OCI-LY3 (cell line): Measurements from ENCODE around the gene GTSE1.

Experiments used
- EZH2phosphoT487 ChIP-seq: fragments of 200-600 bp; shearing (Covaris generic); IDR thresholded peaks from 2 replicates; pipeline ENCODE4 v1.6.1; 2018; ENCODE audit warnings: antibody characterized with exemption, mixed run types, low read depth
- TF ChIP-seq, protein P1 (sequence below): fragments of 200-600, 300-600 bp; sonication (generic); IDR thresholded peaks from 2 replicates; pipeline ENCODE4 v1.5.1; 2014; ENCODE audit warnings: antibody characterized with exemption, low read length, low read depth

DNA sequence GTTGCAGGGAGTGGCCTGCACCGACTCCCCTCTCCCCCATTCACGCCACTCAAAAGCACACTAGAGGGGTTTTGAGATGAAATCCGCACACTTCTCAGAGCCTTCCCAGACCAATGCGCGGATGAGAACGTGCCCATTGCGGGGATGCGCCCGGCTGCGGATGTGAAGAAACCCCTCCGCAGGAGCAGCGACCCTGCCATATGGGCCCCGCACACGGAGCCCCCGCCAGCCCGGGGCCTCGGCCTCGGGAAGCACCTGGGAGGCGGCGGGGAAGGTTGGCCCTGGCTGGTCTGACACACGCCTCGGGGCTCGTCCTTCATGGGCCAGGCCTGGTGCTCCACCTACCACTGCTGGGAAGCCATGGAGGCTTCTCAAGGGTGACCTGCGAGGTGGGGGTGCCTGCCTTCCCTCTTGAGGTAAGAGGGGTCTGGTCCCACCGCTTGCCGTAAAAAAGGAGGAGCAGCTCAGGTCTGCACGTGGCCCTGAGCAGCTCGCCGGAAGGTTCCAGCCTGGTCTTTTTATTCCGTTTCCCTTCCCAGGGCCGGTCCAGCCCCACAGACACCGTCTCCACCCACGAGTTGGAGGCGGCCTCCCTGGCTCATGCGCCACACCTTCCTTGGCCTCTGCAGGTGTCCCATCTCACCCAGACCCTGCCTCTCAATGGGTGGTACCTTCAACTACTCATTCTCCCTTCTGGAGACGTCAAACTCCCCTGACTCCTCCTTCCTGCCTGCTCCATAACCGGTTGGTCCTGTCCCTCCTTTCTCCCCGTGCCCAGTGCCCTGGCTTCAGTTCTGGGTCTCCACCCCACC is 78.2 kb downstream of the GTSE1 start:
- TF ChIP-seq, protein P1, sequence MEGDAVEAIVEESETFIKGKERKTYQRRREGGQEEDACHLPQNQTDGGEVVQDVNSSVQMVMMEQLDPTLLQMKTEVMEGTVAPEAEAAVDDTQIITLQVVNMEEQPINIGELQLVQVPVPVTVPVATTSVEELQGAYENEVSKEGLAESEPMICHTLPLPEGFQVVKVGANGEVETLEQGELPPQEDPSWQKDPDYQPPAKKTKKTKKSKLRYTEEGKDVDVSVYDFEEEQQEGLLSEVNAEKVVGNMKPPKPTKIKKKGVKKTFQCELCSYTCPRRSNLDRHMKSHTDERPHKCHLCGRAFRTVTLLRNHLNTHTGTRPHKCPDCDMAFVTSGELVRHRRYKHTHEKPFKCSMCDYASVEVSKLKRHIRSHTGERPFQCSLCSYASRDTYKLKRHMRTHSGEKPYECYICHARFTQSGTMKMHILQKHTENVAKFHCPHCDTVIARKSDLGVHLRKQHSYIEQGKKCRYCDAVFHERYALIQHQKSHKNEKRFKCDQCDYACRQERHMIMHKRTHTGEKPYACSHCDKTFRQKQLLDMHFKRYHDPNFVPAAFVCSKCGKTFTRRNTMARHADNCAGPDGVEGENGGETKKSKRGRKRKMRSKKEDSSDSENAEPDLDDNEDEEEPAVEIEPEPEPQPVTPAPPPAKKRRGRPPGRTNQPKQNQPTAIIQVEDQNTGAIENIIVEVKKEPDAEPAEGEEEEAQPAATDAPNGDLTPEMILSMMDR = no peak
- TF ChIP-seq EZH2phosphoT487 = no peak
